Gastrocnemius medialis (tissue), 4 donors: Measurements from ENCODE around the gene NAV2. TPM values are rescaled to one million over a fixed set of nuclear protein-coding genes. Genes with fewer than 3 reads are reported as not detected.

Source experiments
- ATAC-seq, 2 donors: fragments of 150-250 bp; one replicate each; pipeline ENCODE4 v1.9.1; 2016
- DNase-seq, 2 donors: peaks; one replicate each; pipeline ENCODE4 v3.0.0-alpha.2; 2019
- H3K27ac ChIP-seq, 4 donors: fragments of 200-600 bp; sonication (generic); 1 replicate in 1 of 4; 2 replicates in 3 of 4; pipeline ENCODE4 v1.5.1; 2016 to 2018; ENCODE audit warnings: mild to moderate bottlenecking in 2 of 4, moderate library complexity in 1 of 4
- H3K27me3 ChIP-seq, 3 donors: fragments of 200-600 bp; sonication (generic) in 2 of 3; 1 replicate in 1 of 3; 2 replicates in 2 of 3; pipeline versions ENCODE4 v1.5.1 to v1.6.0; 2016 to 2019; ENCODE audit warnings: mild to moderate bottlenecking in 1 of 3, moderate library complexity in 1 of 3
- H3K36me3 ChIP-seq, 2 donors: fragments of 200-600 bp; sonication (generic) in 1 of 2; one replicate each; pipeline ENCODE4 v1.5.1; 2017 to 2018
- H3K4me1 ChIP-seq, 2 donors: fragments of 200-600 bp; sonication (generic) in 1 of 2; one replicate each; pipeline ENCODE4 v1.5.1; 2016 to 2017; ENCODE audit warnings: mild to moderate bottlenecking in 2 of 2
- H3K4me3 ChIP-seq, 4 donors: fragments of 200-600 bp; sonication (generic) in 3 of 4; 1 replicate in 1 of 4; 2 replicates in 3 of 4; pipeline ENCODE4 v1.5.1; 2016 to 2019; ENCODE audit warnings: mild to moderate bottlenecking in 2 of 4
- H3K9me3 ChIP-seq, 3 donors: fragments of 200-600 bp; sonication (generic) in 2 of 3; 1 replicate in 1 of 3; 2 replicates in 2 of 3; pipeline ENCODE4 v1.5.1; 2016 to 2019
- CTCF ChIP-seq, 5 experiments: fragments of 450-650 bp in 3 of 5; fragments of 200-600 bp in 2 of 5; sonication (generic) in 2 of 5; IDR thresholded peaks in 4 of 5; conservative IDR thresholded peaks in 1 of 5; 1 replicate in 4 of 5; 2 replicates in 1 of 5; pipeline ENCODE4 v1.5.1; 2016 to 2019; ENCODE audit warnings: antibody characterized with exemption in 5 of 5, mild to moderate bottlenecking in 3 of 5, moderate library complexity in 3 of 5
- POLR2A ChIP-seq, 2 donors: fragments of 450-650 bp; IDR thresholded peaks; one replicate each; pipeline ENCODE4 v1.6.1; 2017; ENCODE audit warnings: antibody characterized with exemption in 2 of 2, mild to moderate bottlenecking in 2 of 2, moderate library complexity in 2 of 2
- in situ Hi-C, 4 donors: fragments of 200-750 bp; cut with MboI; loops; one replicate each; pipeline versions ENCODE4 v1.15.0 to v1.8.0; 2017; ENCODE audit warnings: low sequenced_read_pairs in 4 of 4
- intact Hi-C: fragments of 100-400 bp; cut with DNase I; formaldehyde crosslinking; loops from one replicate; pipeline ENCODE4 v1.15.1; 2023; ENCODE audit warnings: low total_unique reads
- total RNA-seq, 4 donors: library from RNA; depleted of rRNA; stranded (reverse); fragments of >200 nt; gene quantifications; one replicate each; pipeline versions ENCODE4 v1.1.0 to v1.2.3, GENCODE V29; 2016

Gene NAV2
- total RNA-seq, 4 donors from 2014 or later: 3.2 to 7.7 (median 5.5) TPM

- no peaks in the 10 kb centered on the region for H3K36me3 ChIP-seq
- in situ Hi-C loops (no loop called here), intact Hi-C loops (no loop called here)
- no peak overlapping the region for H3K27ac ChIP-seq
- H3K27me3 ChIP-seq: no peaks in the 10 kb centered on the region
- ATAC-seq: no peak
- H3K4me3 ChIP-seq: no peak overlapping the region
- H3K4me1 ChIP-seq: peaks cover 7 to 8% of the 10 kb centered on the region in 2 donors
- no peak for DNase-seq
- no peaks in the 10 kb centered on the region for H3K9me3 ChIP-seq
- TF ChIP-seq CTCF (IDR thresholded peaks at IDR 0.05 in 4 of 5, conservative IDR thresholded peaks at IDR 0.05 in 1 of 5): no peak
- no peak for TF ChIP-seq POLR2A (IDR thresholded peaks at IDR 0.05)
Measured at GRCh38 chr11:19873730-19874129, 161.1 kb downstream of the NAV2 start.

- ATAC-seq (no peak), DNase-seq (no peak)
- H3K4me1 ChIP-seq: peaks cover 4 to 8% of the 10 kb centered on the region in 2 donors
- intact Hi-C loops (no loop called here), in situ Hi-C loops (no loop called here)
- no peak overlapping the region for H3K27ac ChIP-seq
- TF ChIP-seq CTCF (IDR thresholded peaks at IDR 0.05 in 4 of 5, conservative IDR thresholded peaks at IDR 0.05 in 1 of 5) (no peak), POLR2A (IDR thresholded peaks at IDR 0.05) (no peak)
- no peak overlapping the region for H3K4me3 ChIP-seq
- no peaks in the 10 kb centered on the region for H3K36me3 ChIP-seq
- H3K9me3 ChIP-seq: no peaks in the 10 kb centered on the region
- no peaks in the 10 kb centered on the region for H3K27me3 ChIP-seq
Measured at GRCh38 chr11:19874266-19874665, 161.6 kb downstream of the NAV2 start.

- no peak overlapping the region for H3K27ac ChIP-seq
- no peaks in the 10 kb centered on the region for H3K36me3 ChIP-seq
- no peaks in the 10 kb centered on the region for H3K9me3 ChIP-seq
- TF ChIP-seq CTCF (IDR thresholded peaks at IDR 0.05 in 4 of 5, conservative IDR thresholded peaks at IDR 0.05 in 1 of 5) (no peak), POLR2A (IDR thresholded peaks at IDR 0.05) (no peak)
- intact Hi-C loops: no loop called here
- no peaks in the 10 kb centered on the region for H3K27me3 ChIP-seq
- H3K4me1 ChIP-seq: peaks cover 0 to 6% of the 10 kb centered on the region in 2 donors
- DNase-seq (no peak), ATAC-seq (no peak)
- no peak overlapping the region for H3K4me3 ChIP-seq
- in situ Hi-C loops: loop anchor here in 1 of 4 donors (25.0 kb wide), 1 partner anchor 111 kb away; no protein-coding TSS in a partner anchor
Measured at GRCh38 chr11:19876750-19877149, 164.1 kb downstream of the NAV2 start.

GRCh38 chr11:19878520-19878919 lies 165.9 kb downstream of the NAV2 start:
- no peak for ATAC-seq
- H3K27ac ChIP-seq: no peak overlapping the region
- H3K27me3 ChIP-seq: no peaks in the 10 kb centered on the region
- no peak overlapping the region for H3K4me3 ChIP-seq
- no peaks in the 10 kb centered on the region for H3K9me3 ChIP-seq
- no peaks in the 10 kb centered on the region for H3K36me3 ChIP-seq
- no peak for DNase-seq
- in situ Hi-C loops: loop anchor here in 1 of 4 donors (25.0 kb wide), 1 partner anchor 109 kb away; no protein-coding TSS in a partner anchor
- peaks cover 0 to 6% of the 10 kb centered on the region in 2 donors for H3K4me1 ChIP-seq
- TF ChIP-seq POLR2A (IDR thresholded peaks at IDR 0.05): no peak
- TF ChIP-seq CTCF (IDR thresholded peaks at IDR 0.05 in 4 of 5, conservative IDR thresholded peaks at IDR 0.05 in 1 of 5): no peak
- intact Hi-C loops: no loop called here
